ENCODE data around the gene SASH3.
A peak's percentile ranks its signal among the peaks of the same experiment; 100 is the strongest.

SASH3 gene

DNA sequence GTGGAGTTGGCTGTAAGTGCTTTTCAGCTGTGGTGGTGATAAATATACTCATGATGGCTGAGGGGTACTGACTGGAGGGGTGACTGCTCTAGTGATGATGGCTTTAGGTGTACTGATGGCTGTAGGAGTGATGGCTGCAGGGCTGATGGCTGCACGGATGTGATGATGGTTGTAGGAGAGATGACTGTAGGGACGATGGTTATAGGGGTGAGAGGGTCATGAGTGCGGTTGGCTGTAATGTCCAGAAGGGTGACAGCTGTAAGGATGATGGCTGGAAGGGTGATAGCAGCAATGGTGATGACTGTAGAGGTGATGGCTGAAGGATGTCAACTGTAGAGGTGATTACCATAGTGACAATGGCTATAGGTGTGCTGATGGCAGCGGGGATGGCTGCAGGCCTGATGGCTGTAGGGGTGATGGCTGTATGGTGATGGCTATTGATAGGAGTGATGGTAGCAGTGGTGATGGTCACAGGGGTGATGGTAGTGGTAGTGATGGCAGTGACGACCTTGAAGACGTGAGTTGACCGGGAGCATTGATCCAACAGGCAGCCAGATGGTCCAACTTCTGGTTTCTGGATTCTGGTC, 570 bp upstream of the SASH3 start:
- H3K79me2 ChIP-seq (ENCODE audit: control insufficient read depth, insufficient read depth, low read length) = no peaks in the 10 kb centered on the region
- H3K9ac ChIP-seq (ENCODE audit: low read length) = no peak overlapping the region
- H3K27me3 ChIP-seq (ENCODE audit: insufficient read depth, low read length, poor library complexity) = no peaks in the 10 kb centered on the region
- H3K56ac ChIP-seq (ENCODE audit: low read length) = no peak overlapping the region
- no peak overlapping the region for H4K5ac ChIP-seq (ENCODE audit: low read length)
- H3K36me3 ChIP-seq (ENCODE audit: control insufficient read depth, insufficient read depth, low read length) = no peaks in the 10 kb centered on the region
- no peak overlapping the region for H3K4me2 ChIP-seq (ENCODE audit: low read length)
- H3K79me1 ChIP-seq (ENCODE audit: low read length) = no peaks in the 10 kb centered on the region
- no peak overlapping the region for H2BK5ac ChIP-seq (ENCODE audit: low read length)
- H3K27ac ChIP-seq (ENCODE audit: low read depth, low read length) = no peak overlapping the region
- WGBS (ENCODE audit: extremely low coverage, insufficient coverage, low lambda C conversion rate) = no CpG with 5 or more reads among the region's 7 CpGs
- no peak overlapping the region for H3K18ac ChIP-seq (ENCODE audit: low read length)
- no peaks in the 10 kb centered on the region for H3K4me1 ChIP-seq (ENCODE audit: control insufficient read depth, low read depth, low read length)
- H2BK15ac ChIP-seq (replicated peaks; ENCODE audit: low read depth) = no peak overlapping the region
- no peak overlapping the region for H4K8ac ChIP-seq (ENCODE audit: low read depth, low read length)
- no peak overlapping the region for H2AK5ac ChIP-seq (ENCODE audit: low read length)
- H3K4me3 ChIP-seq (ENCODE audit: low read length) = no peak overlapping the region
- no peak overlapping the region for H3K4ac ChIP-seq (ENCODE audit: low read depth, low read length)
- no peak overlapping the region for H2BK120ac ChIP-seq (ENCODE audit: low read depth, low read length)
- DNase-seq = no peak
- H3K23ac ChIP-seq (ENCODE audit: low read length) = no peak overlapping the region

DNA sequence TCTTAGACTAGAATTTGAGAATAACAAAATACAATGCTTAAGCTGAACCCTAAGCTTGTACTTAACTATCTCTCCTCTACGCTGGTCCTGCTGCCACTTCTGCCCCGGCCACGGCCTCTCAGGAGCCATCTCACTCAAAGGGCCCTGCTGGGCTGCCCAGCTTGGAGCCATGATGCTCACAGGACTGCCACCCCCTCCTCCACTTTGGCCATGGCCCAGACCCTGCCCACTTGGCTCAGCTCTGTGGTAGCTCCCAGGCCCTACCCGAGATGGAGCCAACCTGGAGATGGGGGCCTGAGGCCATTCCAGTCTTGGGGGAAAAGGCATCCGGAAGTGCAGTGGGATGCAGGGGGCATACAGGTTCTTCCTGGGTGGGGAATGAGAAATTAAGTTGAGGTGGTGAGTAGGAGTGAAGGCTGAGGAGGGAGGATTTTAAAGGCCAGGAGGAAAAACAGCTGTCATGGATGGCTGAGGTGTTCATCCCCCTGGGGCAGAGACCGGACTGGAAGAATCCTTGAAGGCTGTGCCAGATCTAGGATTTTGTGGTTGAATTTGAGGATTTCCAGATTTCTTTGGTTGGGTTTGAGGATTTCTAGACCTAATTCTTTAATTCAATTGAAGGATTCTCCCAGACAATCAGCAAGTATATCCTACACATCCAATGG, 824 bp downstream of the SASH3 start:
- no CpG with 5 or more reads among the region's 6 CpGs for WGBS (ENCODE audit: extremely low coverage, insufficient coverage, low lambda C conversion rate)
- Histone ChIP-seq H3K4me3 (ENCODE audit: low read length) (no peak overlapping the region), H3K79me2 (ENCODE audit: control insufficient read depth, insufficient read depth, low read length) (no peaks in the 10 kb centered on the region), H2BK120ac (ENCODE audit: low read depth, low read length) (no peak overlapping the region), H3K18ac (ENCODE audit: low read length) (no peak overlapping the region), H4K8ac (ENCODE audit: low read depth, low read length) (no peak overlapping the region), H3K4me2 (ENCODE audit: low read length) (no peak overlapping the region), H3K79me1 (ENCODE audit: low read length) (no peaks in the 10 kb centered on the region), H3K4me1 (ENCODE audit: control insufficient read depth, low read depth, low read length) (no peaks in the 10 kb centered on the region), H3K4ac (ENCODE audit: low read depth, low read length) (no peak overlapping the region), H4K5ac (ENCODE audit: low read length) (no peak overlapping the region), H3K36me3 (ENCODE audit: control insufficient read depth, insufficient read depth, low read length) (no peaks in the 10 kb centered on the region), H2BK15ac (replicated peaks; ENCODE audit: low read depth) (no peak overlapping the region), H3K27me3 (ENCODE audit: insufficient read depth, low read length, poor library complexity) (no peaks in the 10 kb centered on the region), H3K56ac (ENCODE audit: low read length) (no peak overlapping the region), H2BK5ac (ENCODE audit: low read length) (no peak overlapping the region), H2AK5ac (ENCODE audit: low read length) (no peak overlapping the region), H3K27ac (ENCODE audit: low read depth, low read length) (no peak overlapping the region), H3K23ac (ENCODE audit: low read length) (no peak overlapping the region), H3K9ac (ENCODE audit: low read length) (no peak overlapping the region)
- no peak for DNase-seq

DNA sequence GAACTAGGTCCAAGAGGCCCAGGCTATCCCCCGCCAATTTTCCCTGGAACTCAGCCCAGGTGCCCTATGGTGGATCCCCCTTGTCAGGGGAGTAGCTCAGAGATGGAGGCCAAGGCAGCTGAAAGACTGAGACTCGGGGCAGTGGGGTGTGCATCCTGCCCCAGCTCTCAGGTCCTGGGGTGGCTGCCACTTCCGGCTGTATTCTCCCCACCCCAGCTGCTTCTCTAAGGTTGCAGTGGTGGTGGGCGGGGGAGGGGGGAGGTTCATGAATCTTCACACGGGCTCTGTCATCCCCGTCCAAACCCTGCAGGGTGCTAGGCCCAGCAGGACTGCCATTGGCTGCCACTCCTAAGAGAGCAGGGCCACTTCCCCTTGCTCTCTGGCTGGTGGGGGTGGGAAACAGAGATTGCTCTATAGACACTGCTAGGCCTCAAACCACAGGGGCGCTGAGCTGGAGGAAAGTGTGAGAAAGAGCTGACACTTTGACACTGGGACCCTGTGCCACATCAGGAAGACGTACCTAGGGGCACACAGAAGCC, 1.5 kb downstream of the SASH3 start:
- Histone ChIP-seq H3K4me2 (ENCODE audit: low read length) (no peak overlapping the region), H2BK15ac (replicated peaks; ENCODE audit: low read depth) (no peak overlapping the region), H4K8ac (ENCODE audit: low read depth, low read length) (no peak overlapping the region), H3K56ac (ENCODE audit: low read length) (no peak overlapping the region), H3K27me3 (ENCODE audit: insufficient read depth, low read length, poor library complexity) (no peaks in the 10 kb centered on the region), H2BK120ac (ENCODE audit: low read depth, low read length) (no peak overlapping the region), H3K4ac (ENCODE audit: low read depth, low read length) (no peak overlapping the region), H4K5ac (ENCODE audit: low read length) (no peak overlapping the region), H2AK5ac (ENCODE audit: low read length) (no peak overlapping the region), H3K4me3 (ENCODE audit: low read length) (no peak overlapping the region), H3K79me2 (ENCODE audit: control insufficient read depth, insufficient read depth, low read length) (no peaks in the 10 kb centered on the region), H3K27ac (ENCODE audit: low read depth, low read length) (no peak overlapping the region), H3K23ac (ENCODE audit: low read length) (no peak overlapping the region), H3K9ac (ENCODE audit: low read length) (no peak overlapping the region), H3K4me1 (ENCODE audit: control insufficient read depth, low read depth, low read length) (no peaks in the 10 kb centered on the region), H2BK5ac (ENCODE audit: low read length) (no peak overlapping the region), H3K18ac (ENCODE audit: low read length) (no peak overlapping the region), H3K36me3 (ENCODE audit: control insufficient read depth, insufficient read depth, low read length) (no peaks in the 10 kb centered on the region), H3K79me1 (ENCODE audit: low read length) (no peaks in the 10 kb centered on the region)
- peak; percentile 60 for DNase-seq
- no CpG with 5 or more reads among the region's 8 CpGs for WGBS (ENCODE audit: extremely low coverage, insufficient coverage, low lambda C conversion rate)

DNA sequence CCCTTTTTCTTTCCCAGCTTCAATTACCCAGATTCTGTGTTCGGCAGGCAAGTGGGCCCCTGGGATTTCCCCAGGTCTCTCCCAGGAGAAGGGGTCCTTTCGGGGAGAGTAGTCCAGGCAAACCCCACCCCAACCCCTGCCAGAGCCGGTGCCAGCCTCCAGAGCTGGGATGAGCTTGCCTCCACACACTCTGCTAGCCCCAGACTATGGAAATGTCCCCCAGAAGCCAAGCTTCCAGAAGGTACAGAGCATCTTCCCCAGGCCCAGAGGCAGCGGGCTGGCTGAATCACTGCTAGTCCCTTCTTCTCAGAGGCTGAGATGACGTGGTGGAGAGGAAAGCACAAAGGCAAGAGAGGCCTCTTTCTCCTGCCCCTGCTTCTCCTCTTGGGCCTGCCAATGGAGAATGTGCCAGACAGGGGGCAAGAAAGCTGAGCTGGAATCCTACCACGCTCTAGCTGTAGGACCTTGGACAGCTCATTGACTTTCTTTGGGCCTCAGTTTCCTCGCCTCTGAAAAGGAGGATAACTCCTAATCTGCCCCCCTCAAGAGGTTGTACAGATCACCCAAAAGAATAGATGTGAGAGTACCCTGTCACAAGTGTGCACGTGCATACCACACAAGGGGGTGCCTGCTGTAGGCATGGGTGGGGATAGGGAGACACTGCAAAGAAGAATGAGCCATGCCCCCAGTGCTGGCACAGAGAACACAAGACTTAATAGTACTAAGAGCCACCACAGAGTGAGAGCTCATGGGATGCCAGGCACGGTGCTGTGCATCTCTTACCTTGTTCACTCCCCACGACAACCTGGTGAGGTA, 2.1 kb downstream of the SASH3 start:
- H4K5ac ChIP-seq (ENCODE audit: low read length) = no peak overlapping the region
- no peak overlapping the region for H3K18ac ChIP-seq (ENCODE audit: low read length)
- no peak overlapping the region for H3K4ac ChIP-seq (ENCODE audit: low read depth, low read length)
- H3K36me3 ChIP-seq (ENCODE audit: control insufficient read depth, insufficient read depth, low read length) = no peaks in the 10 kb centered on the region
- H3K4me2 ChIP-seq (ENCODE audit: low read length) = no peak overlapping the region
- H4K8ac ChIP-seq (ENCODE audit: low read depth, low read length) = no peak overlapping the region
- H2BK15ac ChIP-seq (replicated peaks; ENCODE audit: low read depth) = no peak overlapping the region
- H3K27ac ChIP-seq (ENCODE audit: low read depth, low read length) = no peak overlapping the region
- no peak overlapping the region for H2BK120ac ChIP-seq (ENCODE audit: low read depth, low read length)
- no CpG with 5 or more reads among the region's 10 CpGs for WGBS (ENCODE audit: extremely low coverage, insufficient coverage, low lambda C conversion rate)
- no peak overlapping the region for H2BK5ac ChIP-seq (ENCODE audit: low read length)
- no peak for DNase-seq
- H3K79me1 ChIP-seq (ENCODE audit: low read length) = no peaks in the 10 kb centered on the region
- H3K4me3 ChIP-seq (ENCODE audit: low read length) = no peak overlapping the region
- no peaks in the 10 kb centered on the region for H3K4me1 ChIP-seq (ENCODE audit: control insufficient read depth, low read depth, low read length)
- H2AK5ac ChIP-seq (ENCODE audit: low read length) = no peak overlapping the region
- H3K9ac ChIP-seq (ENCODE audit: low read length) = no peak overlapping the region
- no peak overlapping the region for H3K23ac ChIP-seq (ENCODE audit: low read length)
- H3K27me3 ChIP-seq (ENCODE audit: insufficient read depth, low read length, poor library complexity) = no peaks in the 10 kb centered on the region
- no peaks in the 10 kb centered on the region for H3K79me2 ChIP-seq (ENCODE audit: control insufficient read depth, insufficient read depth, low read length)
- no peak overlapping the region for H3K56ac ChIP-seq (ENCODE audit: low read length)

DNA sequence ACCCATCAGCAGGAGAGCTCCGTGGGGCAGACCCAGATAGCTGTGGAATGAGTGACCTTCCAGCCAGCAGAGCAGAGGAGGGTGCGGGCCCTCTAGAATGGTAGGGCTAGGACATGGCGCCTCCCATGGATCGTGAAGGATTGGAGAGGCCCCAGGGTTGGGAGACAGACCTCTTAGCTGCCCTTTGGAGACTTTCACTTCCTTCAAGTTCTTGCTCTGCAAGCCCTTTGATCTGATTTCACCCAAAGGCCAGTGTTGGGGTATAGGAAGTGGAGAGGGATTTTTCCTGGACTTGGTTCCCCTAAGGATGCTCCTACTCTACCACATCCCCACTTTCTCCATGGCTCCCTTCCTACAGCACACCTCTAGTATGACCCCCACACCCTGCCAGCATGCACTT, 3.0 kb downstream of the SASH3 start:
- H2BK5ac ChIP-seq (ENCODE audit: low read length) = no peak overlapping the region
- H3K9ac ChIP-seq (ENCODE audit: low read length) = no peak overlapping the region
- H3K4me2 ChIP-seq (ENCODE audit: low read length) = no peak overlapping the region
- no peak overlapping the region for H3K56ac ChIP-seq (ENCODE audit: low read length)
- no peak for DNase-seq
- no peak overlapping the region for H4K5ac ChIP-seq (ENCODE audit: low read length)
- WGBS (ENCODE audit: extremely low coverage, insufficient coverage, low lambda C conversion rate) = no CpG with 5 or more reads among the region's 4 CpGs
- H2BK120ac ChIP-seq (ENCODE audit: low read depth, low read length) = no peak overlapping the region
- H4K8ac ChIP-seq (ENCODE audit: low read depth, low read length) = no peak overlapping the region
- H3K4me3 ChIP-seq (ENCODE audit: low read length) = no peak overlapping the region
- H3K27me3 ChIP-seq (ENCODE audit: insufficient read depth, low read length, poor library complexity) = no peaks in the 10 kb centered on the region
- no peak overlapping the region for H3K27ac ChIP-seq (ENCODE audit: low read depth, low read length)
- H2BK15ac ChIP-seq (replicated peaks; ENCODE audit: low read depth) = no peak overlapping the region
- no peaks in the 10 kb centered on the region for H3K36me3 ChIP-seq (ENCODE audit: control insufficient read depth, insufficient read depth, low read length)
- no peaks in the 10 kb centered on the region for H3K4me1 ChIP-seq (ENCODE audit: control insufficient read depth, low read depth, low read length)
- H3K18ac ChIP-seq (ENCODE audit: low read length) = no peak overlapping the region
- no peaks in the 10 kb centered on the region for H3K79me1 ChIP-seq (ENCODE audit: low read length)
- no peak overlapping the region for H2AK5ac ChIP-seq (ENCODE audit: low read length)
- no peak overlapping the region for H3K23ac ChIP-seq (ENCODE audit: low read length)
- no peak overlapping the region for H3K4ac ChIP-seq (ENCODE audit: low read depth, low read length)
- no peaks in the 10 kb centered on the region for H3K79me2 ChIP-seq (ENCODE audit: control insufficient read depth, insufficient read depth, low read length)

Data from mesendoderm (in vitro differentiated cells).